GM19193 (cell line): ENCODE results near the gene NTRK3.

ENCODE experiments used
- POLR2A ChIP-seq: IDR thresholded peaks from 4 replicates; pipeline ENCODE4 v1.6.1; 2011; ENCODE audit not compliant: insufficient read depth, insufficient read length; ENCODE audit errors: extremely low read depth

The NTRK3 gene

GRCh38 chr15:88187195-88187594, 69.3 kb downstream of the NTRK3 start:
- TF ChIP-seq POLR2A = no peak

GRCh38 chr15:88185584-88185983, 71.0 kb downstream of the NTRK3 start:
- TF ChIP-seq POLR2A = no peak

GRCh38 chr15:88181613-88182012, 74.9 kb downstream of the NTRK3 start:
- no peak for TF ChIP-seq POLR2A

- TF ChIP-seq POLR2A = no peak
Observed at GRCh38 chr15:88179562-88179961, 77.0 kb downstream of the NTRK3 start.

GRCh38 chr15:88178631-88179030, 77.9 kb downstream of the NTRK3 start:
- TF ChIP-seq POLR2A = no peak

- TF ChIP-seq POLR2A = no peak
Observed at GRCh38 chr15:88177451-88177850, 79.1 kb downstream of the NTRK3 start.

GRCh38 chr15:88174571-88174970, 82.0 kb downstream of the NTRK3 start:
- no peak for TF ChIP-seq POLR2A

GRCh38 chr15:88166082-88166993, 90.2 kb downstream of the NTRK3 start:
- no peak for TF ChIP-seq POLR2A

- no peak for TF ChIP-seq POLR2A
Observed at GRCh38 chr15:88161636-88162035, 94.9 kb downstream of the NTRK3 start.

- TF ChIP-seq POLR2A = no peak
Observed at GRCh38 chr15:88155310-88155709, 101.2 kb downstream of the NTRK3 start.

- TF ChIP-seq POLR2A = no peak
Observed at GRCh38 chr15:88152672-88153071, 103.9 kb downstream of the NTRK3 start.

GRCh38 chr15:88147760-88148159, 108.8 kb downstream of the NTRK3 start:
- TF ChIP-seq POLR2A = no peak

- no peak for TF ChIP-seq POLR2A
Observed at GRCh38 chr15:88144921-88145653, 111.5 kb downstream of the NTRK3 start.

GRCh38 chr15:88142121-88142520, 114.4 kb downstream of the NTRK3 start:
- no peak for TF ChIP-seq POLR2A

GRCh38 chr15:88141269-88141889, 115.2 kb downstream of the NTRK3 start:
- TF ChIP-seq POLR2A = no peak

GRCh38 chr15:88140398-88140797, 116.1 kb downstream of the NTRK3 start:
- no peak for TF ChIP-seq POLR2A

- no peak for TF ChIP-seq POLR2A
Observed at GRCh38 chr15:88139936-88140335, 116.6 kb downstream of the NTRK3 start.
